Measurements from ENCODE around the gene ZFR2. TPM values are rescaled to one million over a fixed set of nuclear protein-coding genes. Genes with fewer than 3 reads are reported as not detected.

Gene ZFR2
- total and polyA plus RNA-seq, 4 donors = not detected

- Histone ChIP-seq H3K27me3 (ENCODE audit: control insufficient read depth in 4 of 4, insufficient read depth in 4 of 4, low read length in 3 of 4) (peaks cover 0 to 3% (median 1%) of the 10 kb centered on the region in 4 donors), H3K9me3 (ENCODE audit: control insufficient read depth in 4 of 4, low read length in 3 of 4) (peaks cover 0 to 5% (median 3%) of the 10 kb centered on the region in 4 donors), H3K4me1 (ENCODE audit: control insufficient read depth in 4 of 4, insufficient read depth in 4 of 4, low read length in 3 of 4) (peaks cover 0 to 3% (median 0%) of the 10 kb centered on the region in 4 donors), H3K4me3 (ENCODE audit: low read depth in 1 of 3, low read length in 3 of 3) (no peak overlapping the region), H3K9ac (ENCODE audit: low read depth in 1 of 2, low read length in 2 of 2) (no peak overlapping the region), H3K36me3 (ENCODE audit: control insufficient read depth in 4 of 4, insufficient read depth in 3 of 4, low read depth in 1 of 4, low read length in 3 of 4) (no peaks in the 10 kb centered on the region), H3K27ac (ENCODE audit: low read depth in 1 of 2, low read length in 2 of 2) (no peak overlapping the region)
- DNase-seq (ENCODE audit: low spot score) = no peak
- 39% methylated on average over 21 of the region's 21 CpGs for WGBS
- no peak for TF ChIP-seq RAD21 (IDR thresholded peaks at IDR 0.05)
- TF ChIP-seq HNF4G (IDR thresholded peaks at IDR 0.05) = no peak
- no peak for TF ChIP-seq ATF3 (IDR thresholded peaks at IDR 0.05)
- TF ChIP-seq RXRA (IDR thresholded peaks at IDR 0.05) = no peak
- TF ChIP-seq JUND (IDR thresholded peaks at IDR 0.05) = no peak
- no peak for TF ChIP-seq REST (IDR thresholded peaks at IDR 0.05)
- no peak for TF ChIP-seq EGR1 (IDR thresholded peaks at IDR 0.05; ENCODE audit: low read depth in 2 of 2)
- TF ChIP-seq NR2F2 (IDR thresholded peaks at IDR 0.05) = no peak
- no peak for TF ChIP-seq SP1 (IDR thresholded peaks at IDR 0.05)
- TF ChIP-seq ZBTB33 (IDR thresholded peaks at IDR 0.05) = no peak
- TF ChIP-seq TAF1 (conservative IDR thresholded peaks at IDR 0.05) = no peak
- no peak for TF ChIP-seq YY1 (IDR thresholded peaks at IDR 0.05)
- no peak for TF ChIP-seq FOXA1 (IDR thresholded peaks at IDR 0.05)
Measured at GRCh38 chr19:3800996-3801395, 67.8 kb downstream of the ZFR2 start.

GRCh38 chr19:3798137-3798536 lies 70.7 kb downstream of the ZFR2 start:
- peaks cover 0 to 3% (median 1%) of the 10 kb centered on the region in 4 donors for H3K27me3 ChIP-seq (ENCODE audit: control insufficient read depth in 4 of 4, insufficient read depth in 4 of 4, low read length in 3 of 4)
- H3K9me3 ChIP-seq (ENCODE audit: control insufficient read depth in 4 of 4, low read length in 3 of 4) = peaks cover 0 to 5% (median 3%) of the 10 kb centered on the region in 4 donors
- H3K36me3 ChIP-seq (ENCODE audit: control insufficient read depth in 4 of 4, insufficient read depth in 3 of 4, low read depth in 1 of 4, low read length in 3 of 4) = no peaks in the 10 kb centered on the region
- TF ChIP-seq EGR1 (IDR thresholded peaks at IDR 0.05; ENCODE audit: low read depth in 2 of 2) (no peak), HNF4G (IDR thresholded peaks at IDR 0.05) (no peak), ATF3 (IDR thresholded peaks at IDR 0.05) (no peak), MAX (IDR thresholded peaks at IDR 0.05) (no peak)
- WGBS = 69% methylated on average over 6 of the region's 6 CpGs
- no peak overlapping the region for H3K27ac ChIP-seq (ENCODE audit: low read depth in 1 of 2, low read length in 2 of 2)
- H3K4me1 ChIP-seq (ENCODE audit: control insufficient read depth in 4 of 4, insufficient read depth in 4 of 4, low read length in 3 of 4) = peaks cover 0 to 3% (median 0%) of the 10 kb centered on the region in 4 donors
- no peak for DNase-seq (ENCODE audit: low spot score)
- no peak overlapping the region for H3K9ac ChIP-seq (ENCODE audit: low read depth in 1 of 2, low read length in 2 of 2)
- H3K4me3 ChIP-seq (ENCODE audit: low read depth in 1 of 3, low read length in 3 of 3) = no peak overlapping the region
